HepG2 (cell line): ENCODE results near the gene ADGRG1. TPM values are rescaled to one million over a fixed set of nuclear protein-coding genes. Genes with fewer than 3 reads are reported as not detected.

ENCODE experiments used
- ATAC-seq: fragments of 200-7000 bp; cut with Tn5 transposase; 3 replicates; pipeline ENCODE4 v1.9.1; 2020; ENCODE audit warnings: mild to moderate bottlenecking, moderate library complexity
- BruUV-seq: library from RNA; stranded (reverse); fragments of 400-500 nt; replicated peaks from 2 replicates; lab custom pipeline; 2021; lab: Mats Ljungman, UMichigan
- CTCF ChIA-PET: fragments of 300-600 bp; formaldehyde crosslinking; extraction: SDS; loops from one replicate; lab custom pipeline; 2021; ENCODE audit warnings: low total read pairs, inconsistent platforms, low intra/inter-chr PET ratio; lab: Yijun Ruan, JAX
- POLR2A ChIA-PET: fragments of 350-600 bp; sonication (Branson Sonifier 250); formaldehyde crosslinking; loops from one replicate; lab custom pipeline; 2020; ENCODE audit warnings: antibody characterized with exemption, inconsistent platforms; lab: Yijun Ruan, JAX
- DNase-seq: peaks from one replicate; pipeline ENCODE4 v3.0.0-alpha.2; 2015; ENCODE audit warnings: low spot score
- FAIRE-seq: peaks from 3 replicates; lab custom pipeline; 2011; peaks lifted over from hg19 to GRCh38; lab: Jason Lieb, UNC
- H2AFZ ChIP-seq: one replicate; pipeline ENCODE4 v1.6.1; 2011; ENCODE audit warnings: low read length, inconsistent platforms
- H3K27ac ChIP-seq: fragments of 300-600 bp; 3 replicates; pipeline ENCODE4 v1.8.0; 2011; ENCODE audit warnings: mixed run types, mild to moderate bottlenecking, mixed read lengths, low read length, inconsistent platforms; ENCODE audit not compliant: insufficient read depth; ENCODE audit errors: extremely low read length
- H3K27me3 ChIP-seq, 2 experiments: fragments of 200-600 bp in 1 of 2; 2 replicates in 1 of 2; 3 replicates in 1 of 2; pipeline versions ENCODE4 v1.6.0 to v1.8.0; 2011; ENCODE audit warnings: low read length in 2 of 2, mild to moderate bottlenecking in 2 of 2, moderate library complexity in 2 of 2, inconsistent platforms in 1 of 2; ENCODE audit not compliant: insufficient read depth in 2 of 2, control insufficient read depth in 1 of 2
- H3K36me3 ChIP-seq, 2 experiments: fragments of 200-600 bp in 1 of 2; replicated peaks in 1 of 2; 2 replicates in 1 of 2; 3 replicates in 1 of 2; pipeline versions ENCODE4 v1.5.1 to v1.8.0; 2011; ENCODE audit warnings: low read length in 2 of 2, inconsistent platforms in 1 of 2; ENCODE audit not compliant: insufficient read depth in 2 of 2, control insufficient read depth in 1 of 2
- H3K4me1 ChIP-seq: 2 replicates; pipeline ENCODE4 v1.5.1; 2012; ENCODE audit warnings: low read length, inconsistent platforms; ENCODE audit not compliant: insufficient read depth
- H3K4me2 ChIP-seq: 2 replicates; pipeline ENCODE4 v1.6.0; 2011; ENCODE audit warnings: low read depth, low read length, inconsistent platforms
- H3K4me3 ChIP-seq, 3 experiments: fragments of 200-600 bp in 1 of 3; sonication (generic), shearing (Covaris generic) in 1 of 3; replicated peaks in 1 of 3; 2 replicates each; pipeline ENCODE4 v1.5.1; 2011 to 2016; ENCODE audit warnings: low read length in 3 of 3, inconsistent platforms in 2 of 3, low read depth in 2 of 3, mild to moderate bottlenecking in 2 of 3, control low read depth in 1 of 3, mixed read lengths in 1 of 3; ENCODE audit not compliant: insufficient read depth in 1 of 3
- H3K79me2 ChIP-seq: one replicate; pipeline ENCODE4 v1.6.1; 2011; ENCODE audit warnings: low read length, inconsistent platforms; ENCODE audit not compliant: insufficient read depth
- H3K9ac ChIP-seq: 2 replicates; pipeline ENCODE4 v1.6.0; 2011; ENCODE audit warnings: mild to moderate bottlenecking, low read depth, low read length, inconsistent platforms; ENCODE audit not compliant: insufficient read depth
- H3K9me3 ChIP-seq: 2 replicates; pipeline ENCODE4 v1.5.1; 2012; ENCODE audit warnings: mild to moderate bottlenecking, low read length
- H4K20me1 ChIP-seq: 2 replicates; pipeline ENCODE4 v1.6.0; 2011; ENCODE audit warnings: inconsistent platforms, mild to moderate bottlenecking, low read length, moderate library complexity; ENCODE audit not compliant: insufficient read depth
- CBX5 ChIP-seq: sonication (generic); formaldehyde crosslinking; IDR thresholded peaks from 2 replicates; pipeline ENCODE4 v1.4.0; 2020; ENCODE audit warnings: missing genetic modification reagents, borderline replicate concordance
- CSRNP2 ChIP-seq: sonication (generic); formaldehyde crosslinking; conservative IDR thresholded peaks from 2 replicates; pipeline ENCODE4 v1.8.0; 2022; ENCODE audit warnings: low read depth, missing genetic modification reagents
- CTCF ChIP-seq: sonication (generic); formaldehyde crosslinking; IDR thresholded peaks from 2 replicates; pipeline ENCODE4 v1.5.0; 2020; ENCODE audit warnings: mild to moderate bottlenecking, missing genetic modification reagents, moderate library complexity
- GMEB1 ChIP-seq: sonication (generic); formaldehyde crosslinking; IDR thresholded peaks from 2 replicates; pipeline ENCODE4 v1.5.1; 2020; ENCODE audit warnings: missing genetic modification reagents, mild to moderate bottlenecking, borderline replicate concordance
- HDAC2 ChIP-seq: sonication (generic); formaldehyde crosslinking; IDR thresholded peaks from 2 replicates; pipeline ENCODE4 v1.4.0; 2020; ENCODE audit warnings: missing genetic modification reagents
- STAG1 ChIP-seq: sonication (generic); formaldehyde crosslinking; IDR thresholded peaks from 2 replicates; pipeline ENCODE4 v1.4.0; 2020; ENCODE audit warnings: missing genetic modification reagents
- ZBTB33 ChIP-seq: sonication (generic); formaldehyde crosslinking; IDR thresholded peaks from 2 replicates; pipeline ENCODE4 v1.4.0; 2020; ENCODE audit warnings: missing genetic modification reagents
- ZNF777 ChIP-seq: sonication (generic); formaldehyde crosslinking; IDR thresholded peaks from 2 replicates; pipeline ENCODE4 v1.4.0; 2020; ENCODE audit warnings: missing genetic modification reagents
- WGBS: methylation state at CpG from one replicate; pipeline ENCODE4 v1.1.6; 2017; ENCODE audit warnings: low lambda C conversion rate; 5-methylcytosine and 5-hydroxymethylcytosine counted together
- in situ Hi-C: cut with HindIII; loops from 2 replicates; pipeline ENCODE4 v1.10.0; 2017; ENCODE audit warnings: low pct_unique_long_range_greater_than_20kb; ENCODE audit not compliant: extremely low pct_ligation_motif_present
- intact Hi-C: fragments of 100-400 bp; cut with micrococcal nuclease; formaldehyde crosslinking; loops from one replicate; pipeline ENCODE4 v1.10.0; 2022; ENCODE audit not compliant: unreplicated experiment
- polyA plus RNA-seq, 8 experiments: library from polyadenylated mRNA; depleted of rRNA in 3 of 8; stranded (reverse) in 7 of 8; unstranded in 1 of 8; fragments of >200 nt; fragmentation: Illumina TruSeq in 4 of 8; extraction: Trizol in 4 of 8; gene quantifications; 2 replicates each; pipeline versions ENCODE4 v1.2.1 to v1.2.3, GENCODE V29; 2011 to 2016; ENCODE audit warnings: low read depth in 4 of 8, missing spikeins in 1 of 8, mixed read lengths in 1 of 8; ENCODE audit not compliant: insufficient read depth in 1 of 8
- total RNA-seq, 5 experiments: library from RNA; depleted of rRNA; stranded (reverse); fragments of >200 nt; fragmentation: Illumina TruSeq; extraction: Trizol; gene quantifications; 2 replicates each; pipeline ENCODE4 v1.2.3, GENCODE V29; 2016; ENCODE audit warnings: low read depth in 1 of 5

The ADGRG1 gene
- total and polyA plus RNA-seq, 2 of the 13 experiments (the other 11 are each of a cell fraction or from before 2014, with no cell fraction given) = 2.7 to 5.9 TPM

GRCh38 chr16:57609541-57610401, 18.7 kb upstream of the ADGRG1 start:
- Histone ChIP-seq H3K9ac (no peak overlapping the region), H3K4me1 (peaks cover 57% of the 10 kb centered on the region), H3K4me3 (no peak overlapping the region), H3K9me3 (no peaks in the 10 kb centered on the region), H3K79me2 (no peaks in the 10 kb centered on the region), H3K36me3 (no peaks in the 10 kb centered on the region), H4K20me1 (no peaks in the 10 kb centered on the region), H3K4me2 (peak overlapping the region; percentile 12; the same call in 1 of the 2 replicates), H2AFZ (no peak overlapping the region), H3K27me3 (peaks cover 4 to 27% of the 10 kb centered on the region in 2 experiments; a peak in 3 of 5 replicates), H3K27ac (no peak overlapping the region)
- WGBS = 30% methylated on average over 12 of the region's 12 CpGs
- POLR2A ChIA-PET = interaction anchor here (1.3 to 7.4 kb wide), 5 partner anchors 10 to 172 kb away, joined by 3 to 91 read pairs (median 5); partner anchors contain the start of gene KATNB1
- no peak for ATAC-seq
- no peak for FAIRE-seq
- TF ChIP-seq ZNF777 (CRISPR knock-in tag) (no peak), CTCF (CRISPR knock-in tag) (peak; percentile 43; the same call in 1 of the 2 replicates), STAG1 (CRISPR knock-in tag) (0 out of 2 replicates have a peak, but pooled peaks have one; percentile 9), HDAC2 (CRISPR knock-in tag) (no peak), GMEB1 (CRISPR knock-in tag) (no peak), CSRNP2 (no peak), ZBTB33 (CRISPR knock-in tag) (peak; percentile 85; the same call in 1 of the 2 replicates), CBX5 (0 out of 2 replicates have a peak, but pooled peaks have one; percentile 13)
- no peak for DNase-seq
- in situ Hi-C loops = no loop called here
- intact Hi-C loops = no loop called here
- CTCF ChIA-PET = interaction anchor here (5.6 kb wide), 1 partner anchor 39 kb away, joined by 37 read pairs; no protein-coding TSS in a partner anchor
- no TSS peak for BruUV-seq
